Measurements from ENCODE around the gene CLDN18. TPM values are rescaled to one million over a fixed set of nuclear protein-coding genes. Genes with fewer than 3 reads are reported as not detected.

The CLDN18 gene
- total RNA-seq, 1 experiment from 2014 or later: not detected

GRCh38 chr3:138016065-138016464 is 6.1 kb downstream of the CLDN18 start:
- H3K9me3 ChIP-seq (ENCODE audit: insufficient read depth, low read depth): no peaks in the 10 kb centered on the region
- H3K27me3 ChIP-seq (ENCODE audit: insufficient read depth, low read depth): no peaks in the 10 kb centered on the region
- no peak for DNase-seq
- H4K20me1 ChIP-seq (ENCODE audit: insufficient read depth): no peaks in the 10 kb centered on the region
- no peak for TF ChIP-seq EZH2 (IDR thresholded peaks at IDR 0.05; ENCODE audit: low read depth)
- TF ChIP-seq, protein P1, sequence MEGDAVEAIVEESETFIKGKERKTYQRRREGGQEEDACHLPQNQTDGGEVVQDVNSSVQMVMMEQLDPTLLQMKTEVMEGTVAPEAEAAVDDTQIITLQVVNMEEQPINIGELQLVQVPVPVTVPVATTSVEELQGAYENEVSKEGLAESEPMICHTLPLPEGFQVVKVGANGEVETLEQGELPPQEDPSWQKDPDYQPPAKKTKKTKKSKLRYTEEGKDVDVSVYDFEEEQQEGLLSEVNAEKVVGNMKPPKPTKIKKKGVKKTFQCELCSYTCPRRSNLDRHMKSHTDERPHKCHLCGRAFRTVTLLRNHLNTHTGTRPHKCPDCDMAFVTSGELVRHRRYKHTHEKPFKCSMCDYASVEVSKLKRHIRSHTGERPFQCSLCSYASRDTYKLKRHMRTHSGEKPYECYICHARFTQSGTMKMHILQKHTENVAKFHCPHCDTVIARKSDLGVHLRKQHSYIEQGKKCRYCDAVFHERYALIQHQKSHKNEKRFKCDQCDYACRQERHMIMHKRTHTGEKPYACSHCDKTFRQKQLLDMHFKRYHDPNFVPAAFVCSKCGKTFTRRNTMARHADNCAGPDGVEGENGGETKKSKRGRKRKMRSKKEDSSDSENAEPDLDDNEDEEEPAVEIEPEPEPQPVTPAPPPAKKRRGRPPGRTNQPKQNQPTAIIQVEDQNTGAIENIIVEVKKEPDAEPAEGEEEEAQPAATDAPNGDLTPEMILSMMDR (conservative IDR thresholded peaks at IDR 0.05): no peak
- no peak overlapping the region for H3K4me3 ChIP-seq
- BruUV-seq (replicated peaks): no TSS peak
- H3K9me2 ChIP-seq (ENCODE audit: insufficient read depth): no peaks in the 10 kb centered on the region
- no peaks in the 10 kb centered on the region for H3K36me3 ChIP-seq (ENCODE audit: low read depth)
- H2AFZ ChIP-seq: no peak overlapping the region
- no peaks in the 10 kb centered on the region for H3K4me1 ChIP-seq (replicated peaks; ENCODE audit: insufficient read depth)
- no peak overlapping the region for H3K4me2 ChIP-seq
- H3F3A ChIP-seq (ENCODE audit: insufficient read depth, low read depth): no peaks in the 10 kb centered on the region
- ChIA-PET CTCF (no interaction called here), POLR2A (ENCODE audit: unreplicated experiment) (no interaction called here)
- H3K79me2 ChIP-seq (ENCODE audit: low read depth): no peaks in the 10 kb centered on the region
- no peak overlapping the region for H3K27ac ChIP-seq
- intact Hi-C loops (cut with micrococcal nuclease; ENCODE audit: unreplicated experiment): no loop called here

GRCh38 chr3:138019281-138020069 is 9.5 kb downstream of the CLDN18 start:
- ChIA-PET CTCF (no interaction called here), POLR2A (ENCODE audit: unreplicated experiment) (no interaction called here)
- no peaks in the 10 kb centered on the region for H3K4me1 ChIP-seq (replicated peaks; ENCODE audit: insufficient read depth)
- no peak overlapping the region for H3K27ac ChIP-seq
- intact Hi-C loops (cut with micrococcal nuclease; ENCODE audit: unreplicated experiment): no loop called here
- no TSS peak for BruUV-seq (replicated peaks)
- H2AFZ ChIP-seq: no peak overlapping the region
- no peaks in the 10 kb centered on the region for H3K36me3 ChIP-seq (ENCODE audit: low read depth)
- H3K27me3 ChIP-seq (ENCODE audit: insufficient read depth, low read depth): no peaks in the 10 kb centered on the region
- no peak overlapping the region for H3K4me3 ChIP-seq
- TF ChIP-seq, protein P1 (conservative IDR thresholded peaks at IDR 0.05): no peak
- TF ChIP-seq EZH2 (IDR thresholded peaks at IDR 0.05; ENCODE audit: low read depth): no peak
- no peaks in the 10 kb centered on the region for H3K79me2 ChIP-seq (ENCODE audit: low read depth)
- DNase-seq: no peak
- no peaks in the 10 kb centered on the region for H3K9me2 ChIP-seq (ENCODE audit: insufficient read depth)
- no peaks in the 10 kb centered on the region for H4K20me1 ChIP-seq (ENCODE audit: insufficient read depth)
- H3F3A ChIP-seq (ENCODE audit: insufficient read depth, low read depth): no peaks in the 10 kb centered on the region
- no peaks in the 10 kb centered on the region for H3K9me3 ChIP-seq (ENCODE audit: insufficient read depth, low read depth)
- H3K4me2 ChIP-seq: no peak overlapping the region

GRCh38 chr3:138023754-138024153 is 13.8 kb downstream of the CLDN18 start:
- TF ChIP-seq EZH2 (IDR thresholded peaks at IDR 0.05; ENCODE audit: low read depth): no peak
- TF ChIP-seq, protein P1 (conservative IDR thresholded peaks at IDR 0.05): no peak
- ChIA-PET POLR2A (ENCODE audit: unreplicated experiment) (no interaction called here), CTCF (no interaction called here)
- Histone ChIP-seq H4K20me1 (ENCODE audit: insufficient read depth) (no peaks in the 10 kb centered on the region), H3K4me1 (replicated peaks; ENCODE audit: insufficient read depth) (no peaks in the 10 kb centered on the region), H3K27ac (no peak overlapping the region), H3F3A (ENCODE audit: insufficient read depth, low read depth) (no peaks in the 10 kb centered on the region), H3K4me2 (no peak overlapping the region), H3K9me3 (ENCODE audit: insufficient read depth, low read depth) (no peaks in the 10 kb centered on the region), H3K9me2 (ENCODE audit: insufficient read depth) (no peaks in the 10 kb centered on the region), H3K36me3 (ENCODE audit: low read depth) (no peaks in the 10 kb centered on the region), H3K27me3 (ENCODE audit: insufficient read depth, low read depth) (no peaks in the 10 kb centered on the region), H3K79me2 (ENCODE audit: low read depth) (no peaks in the 10 kb centered on the region), H3K4me3 (no peak overlapping the region), H2AFZ (no peak overlapping the region)
- intact Hi-C loops (cut with micrococcal nuclease; ENCODE audit: unreplicated experiment): no loop called here
- BruUV-seq (replicated peaks): no TSS peak
- no peak for DNase-seq
